ENCODE data around the gene MAPK9.
"Not testable (repeated sequence)": the region's sequence is repeated elsewhere in the genome, so short reads cannot be mapped to it uniquely, and the experiment has no call there.

The MAPK9 gene

DNA sequence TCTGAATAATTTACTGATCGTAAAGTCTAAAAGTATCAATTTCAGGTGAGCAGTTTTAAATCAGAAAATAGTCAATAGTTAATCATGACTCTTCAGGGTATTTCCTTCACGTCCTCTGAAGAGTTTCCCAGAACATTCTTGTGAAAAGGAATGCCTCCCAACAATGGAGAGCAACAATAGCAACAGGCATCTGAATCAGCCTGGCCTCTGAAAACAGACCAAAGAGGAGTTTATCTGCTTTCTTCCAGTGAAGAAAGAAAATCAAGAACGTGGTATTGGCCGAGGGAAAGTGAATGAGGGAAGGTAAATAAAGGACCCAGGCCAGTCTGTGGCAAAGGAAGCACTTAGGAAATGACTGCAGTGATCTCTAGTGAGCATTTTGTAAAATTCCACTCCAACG is 56.8 kb downstream of the MAPK9 start:
- DNase-seq (ENCODE audit: low read depth in 2 of 2): no peak

DNA sequence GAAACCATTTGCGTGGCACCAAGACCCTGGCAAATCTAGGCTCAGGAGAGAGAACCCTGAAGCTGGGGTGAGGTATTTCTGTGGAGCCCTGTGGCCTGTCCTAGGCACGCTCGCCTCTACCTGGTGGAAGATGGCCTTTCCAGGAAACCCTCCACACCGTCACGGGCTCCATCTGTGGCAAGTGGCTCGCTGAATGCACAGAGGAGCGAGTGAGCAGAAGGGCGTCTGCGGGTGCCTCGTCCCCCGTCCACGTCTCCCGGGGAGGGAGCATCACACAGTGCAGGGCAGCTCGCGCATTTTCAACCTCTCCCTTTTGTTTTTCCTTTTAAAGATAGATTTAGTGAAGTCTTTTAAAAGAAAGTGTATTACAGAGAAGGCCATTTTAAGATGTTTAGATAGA is 57.6 kb downstream of the MAPK9 start:
- DNase-seq (ENCODE audit: low read depth in 2 of 2): no peak

DNA sequence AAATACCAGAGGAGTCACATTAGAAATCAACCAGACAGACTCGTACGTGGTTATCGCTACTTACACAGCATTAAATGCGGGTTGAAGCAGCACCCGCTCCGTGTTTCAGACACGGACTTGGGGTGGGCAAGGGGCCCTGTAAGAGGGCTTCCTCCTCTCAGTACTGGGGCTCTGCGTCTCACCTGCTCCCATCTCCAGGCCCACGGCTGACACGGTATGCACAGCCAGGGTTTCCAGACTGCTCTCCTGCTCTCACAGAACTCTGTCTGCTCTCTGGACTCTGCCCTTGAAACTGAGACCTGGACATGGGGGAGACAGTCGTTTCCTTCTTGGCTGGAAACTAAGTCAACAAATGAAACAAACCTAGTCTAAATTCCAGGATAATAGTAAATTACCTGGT is 58.2 kb downstream of the MAPK9 start:
- DNase-seq (ENCODE audit: low read depth in 2 of 2): no peak

DNA sequence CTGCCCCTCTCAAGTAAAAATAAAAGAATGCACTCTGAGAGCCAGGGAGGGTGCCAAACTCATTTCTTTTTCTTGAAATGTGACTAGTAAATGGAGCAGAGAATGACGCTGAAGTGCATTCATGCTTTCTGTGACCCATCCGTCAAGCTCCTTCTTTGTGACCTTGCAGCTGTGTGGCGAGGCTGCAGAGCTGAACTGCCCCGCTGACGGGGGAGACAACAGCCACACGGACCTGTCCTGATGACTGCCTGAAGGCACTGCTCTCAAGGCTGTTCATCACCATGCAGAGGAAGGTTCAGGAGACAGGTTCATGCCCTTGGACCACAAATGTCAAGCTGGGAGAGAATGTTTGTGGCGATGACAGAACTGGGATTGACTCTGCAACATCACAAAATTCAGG is 61.9 kb downstream of the MAPK9 start:
- DNase-seq (ENCODE audit: low read depth in 2 of 2): no peak

DNA sequence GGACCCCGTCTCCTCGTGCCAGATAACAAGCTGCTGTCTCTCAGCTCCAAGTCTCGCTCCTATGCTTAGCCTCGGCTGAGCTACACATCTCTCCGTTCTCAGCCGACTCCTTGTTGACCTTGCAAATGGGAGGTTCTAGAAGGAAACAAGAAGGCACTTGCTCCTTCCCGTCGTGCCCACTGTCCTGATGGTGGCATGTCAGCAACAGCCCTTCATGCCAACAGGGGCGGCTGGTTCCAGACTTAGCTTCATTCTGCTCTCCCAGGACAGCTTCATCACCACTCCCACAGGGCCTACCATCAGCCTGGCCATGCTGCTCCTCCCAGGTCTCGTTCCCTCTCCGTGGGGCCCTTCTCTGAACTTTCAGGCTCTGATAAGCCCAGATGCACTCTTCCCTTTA is 69.8 kb downstream of the MAPK9 start:
- DNase-seq (ENCODE audit: low read depth in 2 of 2): no peak

DNA sequence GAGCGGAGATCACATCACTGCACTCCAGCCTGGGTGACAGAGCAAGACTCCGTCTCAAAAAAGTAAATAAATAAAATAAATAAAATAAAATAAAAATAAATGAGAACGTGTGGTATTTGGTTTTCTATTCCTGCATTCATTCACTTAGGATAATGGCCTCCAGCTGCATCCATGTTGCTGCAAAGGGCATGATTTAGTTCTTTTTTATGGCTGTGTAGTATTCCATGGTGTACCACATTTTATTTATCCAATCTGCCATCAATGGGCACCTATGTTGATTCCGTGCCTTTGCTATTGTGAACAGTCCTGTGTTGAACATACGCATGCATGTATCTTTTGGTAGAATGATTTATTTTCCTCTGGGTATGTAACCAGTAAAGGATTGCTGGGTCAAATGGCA is 74.1 kb downstream of the MAPK9 start:
- no peak for DNase-seq (ENCODE audit: low read depth in 2 of 2)

DNA sequence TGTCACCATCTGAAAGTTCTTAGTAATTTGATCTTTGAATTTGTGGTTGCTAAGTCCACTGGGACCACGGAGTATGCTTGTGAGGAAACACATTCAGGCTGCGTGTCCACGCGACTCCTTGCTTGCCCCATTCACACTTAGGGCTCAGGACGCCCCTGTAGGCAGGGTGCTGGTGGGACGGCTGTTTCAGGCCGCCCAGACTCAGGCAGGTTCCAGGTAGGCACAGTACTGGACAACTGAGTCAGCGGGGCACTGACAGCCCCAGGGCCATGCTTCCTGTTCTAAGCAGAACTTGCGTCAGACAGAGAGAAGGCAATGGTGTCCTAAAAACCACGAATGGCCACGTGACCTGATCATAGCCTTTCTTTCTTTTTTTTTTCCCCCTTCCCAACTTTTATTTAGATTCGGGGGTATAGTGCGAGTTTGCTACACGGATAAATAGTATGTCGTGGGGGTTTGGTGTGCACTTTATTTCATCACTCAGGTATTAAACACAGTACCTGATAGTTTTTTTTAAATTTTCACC is 75.2 kb downstream of the MAPK9 start:
- no peak for DNase-seq (ENCODE audit: low read depth in 2 of 2)

DNA sequence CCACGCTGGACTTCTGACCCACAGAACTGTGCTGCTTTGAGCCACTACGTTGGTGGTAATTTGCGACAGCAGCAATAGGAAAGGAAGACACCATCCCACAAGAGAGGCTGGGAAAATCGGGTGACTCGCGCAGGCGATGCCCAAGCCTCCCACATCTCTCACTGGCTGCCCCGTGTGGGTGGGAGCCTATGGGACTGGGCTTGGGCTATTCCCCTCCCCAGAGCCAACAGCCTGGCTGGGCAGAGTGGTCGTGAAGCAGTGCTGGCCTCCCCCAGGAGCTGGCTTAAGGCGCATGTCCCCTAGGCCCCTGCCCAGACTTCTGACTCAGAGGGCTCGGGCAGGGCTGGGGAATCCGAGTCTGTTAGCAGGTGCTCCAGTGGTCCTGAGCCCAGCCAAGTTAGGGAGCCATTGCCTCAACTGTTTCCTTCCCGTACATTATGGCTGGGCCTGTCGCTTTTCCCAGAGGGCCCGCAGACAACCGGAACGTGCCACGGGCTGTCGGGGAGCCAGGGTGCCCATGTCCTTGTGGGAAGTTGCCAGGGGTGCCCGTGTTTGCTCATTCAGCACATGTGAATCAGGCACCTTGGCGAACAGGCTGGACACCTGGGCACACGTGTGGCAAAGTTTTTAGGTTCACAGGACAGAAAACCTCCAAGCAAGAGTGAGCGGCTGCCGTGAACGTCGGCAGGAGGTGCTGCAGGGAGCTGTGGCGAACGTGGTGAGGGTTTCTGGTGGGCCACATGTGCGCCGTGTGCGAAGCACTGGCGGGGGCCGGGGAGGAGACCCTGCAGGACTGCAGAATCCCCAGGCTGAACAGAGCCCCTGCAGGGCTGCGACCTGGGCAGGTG is 75.9 kb downstream of the MAPK9 start:
- DNase-seq (ENCODE audit: low read depth in 2 of 2): no peak

DNA sequence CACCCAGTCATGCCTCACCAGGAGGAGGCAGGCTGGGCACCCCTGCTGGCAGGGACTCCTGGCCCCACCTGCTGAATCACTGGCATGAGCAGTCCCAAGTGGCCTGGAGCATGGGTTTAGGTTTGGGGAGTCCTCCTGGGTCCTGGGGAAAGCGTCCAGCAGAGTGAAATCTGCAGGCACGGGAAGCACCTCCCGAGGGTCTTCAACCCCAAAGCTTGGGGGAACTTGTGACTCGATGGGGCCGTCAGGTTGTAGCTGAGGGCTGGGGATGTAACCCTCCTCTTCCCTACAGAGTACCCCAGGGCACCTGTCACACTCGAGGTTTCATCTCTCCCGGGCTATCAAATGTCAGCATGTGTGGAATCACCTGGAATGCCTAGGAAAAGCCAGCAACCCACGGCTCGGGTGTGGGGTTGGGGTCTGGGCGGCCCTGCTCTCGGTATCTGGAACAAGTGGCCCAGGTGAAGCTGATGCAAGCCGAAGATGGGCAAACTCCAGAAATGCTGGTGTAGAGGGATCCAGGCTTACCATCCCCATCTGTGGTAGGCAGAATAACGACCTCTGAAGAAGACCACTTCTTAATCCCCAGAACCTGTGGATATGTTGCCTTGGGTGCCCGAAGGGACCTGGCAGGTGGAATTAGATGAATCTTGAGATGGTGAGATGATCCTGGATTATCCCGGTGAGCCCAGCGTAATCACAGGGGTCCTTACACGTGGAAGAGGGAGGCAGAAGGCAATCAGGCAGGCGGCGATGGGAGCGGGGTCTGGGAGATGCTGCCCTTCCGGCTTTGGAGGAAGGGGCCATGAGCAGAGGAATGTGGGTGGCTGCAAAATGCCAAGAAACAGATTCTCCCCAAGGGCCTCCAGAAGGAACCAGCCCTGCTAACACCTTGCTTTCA is 76.8 kb downstream of the MAPK9 start:
- DNase-seq (ENCODE audit: low read depth in 2 of 2): no peak

DNA sequence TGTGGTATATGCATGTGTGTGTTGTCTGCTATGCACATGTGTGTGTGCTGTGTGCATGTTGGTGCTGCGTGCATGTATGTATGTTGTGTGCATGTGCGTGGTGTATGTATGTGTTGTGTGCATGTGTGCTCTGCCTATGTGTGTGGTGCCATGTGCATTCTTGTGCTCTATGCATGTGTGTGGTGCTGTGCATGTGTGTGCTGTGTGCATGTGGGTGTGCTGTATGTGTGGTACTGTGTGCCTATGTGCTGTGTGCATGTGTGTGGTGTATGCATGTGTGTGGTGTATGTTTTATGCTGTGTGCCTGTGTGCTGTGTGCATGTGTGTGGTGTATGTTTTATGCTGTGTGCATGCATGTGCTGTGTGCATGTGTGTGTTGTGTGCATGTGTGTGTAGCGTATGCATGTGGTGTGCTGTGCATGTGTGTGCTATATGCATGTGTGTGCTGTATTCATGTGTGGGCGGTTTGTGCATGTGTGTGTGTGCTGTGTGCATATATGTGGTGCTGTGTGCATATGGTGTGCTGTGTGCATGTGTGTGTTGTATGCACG is 78.2 kb downstream of the MAPK9 start:
- no peak for DNase-seq (ENCODE audit: low read depth in 2 of 2)

DNA sequence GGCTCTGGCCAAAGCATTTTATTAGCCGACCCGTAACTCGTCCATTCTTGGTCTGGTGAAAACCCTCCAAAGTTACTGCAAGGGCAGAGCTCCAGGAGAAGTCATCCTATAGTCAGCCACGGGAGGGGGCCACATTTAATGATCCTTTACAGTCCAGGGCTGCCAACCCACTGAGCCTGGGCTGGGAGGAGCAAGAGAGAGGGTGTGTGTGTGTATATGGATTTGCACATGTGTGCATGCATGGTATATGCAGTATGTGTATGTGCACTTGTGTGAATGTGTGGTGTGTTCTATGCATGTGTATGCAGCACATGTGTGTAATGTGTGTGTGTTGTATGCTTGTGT is 78.7 kb downstream of the MAPK9 start:
- DNase-seq (ENCODE audit: low read depth in 2 of 2): no peak

DNA sequence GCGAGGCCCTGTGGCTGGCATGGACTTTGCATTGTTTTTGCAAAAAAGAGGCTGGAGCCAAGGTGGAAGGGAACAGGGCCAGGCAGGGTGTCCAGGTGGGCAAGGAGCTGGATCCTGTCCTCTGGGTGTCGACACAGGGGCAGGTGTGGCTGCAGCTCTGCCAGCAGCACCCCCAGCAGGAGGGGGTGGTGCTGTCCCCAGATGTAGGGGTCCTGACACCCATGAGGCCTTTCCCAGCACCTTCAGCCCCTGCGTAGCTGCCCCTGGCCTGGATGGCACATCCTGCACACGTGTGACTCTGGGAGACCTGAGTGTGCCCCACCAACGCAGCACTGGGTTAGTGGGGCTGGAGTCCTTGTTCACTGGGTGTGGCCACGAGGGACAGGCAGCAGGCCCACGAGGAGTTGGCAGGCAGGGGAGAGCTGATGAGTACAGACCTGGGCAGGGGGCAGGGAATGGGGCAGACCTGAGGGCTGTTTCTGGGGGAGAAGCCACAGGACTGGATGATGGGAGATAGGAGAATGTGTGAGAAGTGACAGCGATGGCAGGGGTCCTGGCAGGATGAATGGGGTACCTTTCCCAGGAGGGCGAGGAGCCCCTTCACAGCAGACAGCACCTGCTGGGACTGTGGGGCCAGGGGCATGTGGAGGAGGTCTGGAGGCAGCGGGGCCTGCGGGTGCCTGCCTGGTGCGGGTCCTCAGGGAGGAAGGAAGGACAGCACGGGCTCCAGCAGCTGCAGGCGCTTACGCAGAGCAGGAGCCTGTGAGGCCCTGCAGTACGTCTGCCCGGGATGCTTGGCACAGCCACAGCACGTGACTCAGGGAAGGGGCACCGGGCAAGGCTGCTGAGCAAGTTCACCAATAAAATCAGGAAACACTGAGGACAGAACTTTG is 79.3 kb downstream of the MAPK9 start:
- no peak for DNase-seq (ENCODE audit: low read depth in 2 of 2)

DNA sequence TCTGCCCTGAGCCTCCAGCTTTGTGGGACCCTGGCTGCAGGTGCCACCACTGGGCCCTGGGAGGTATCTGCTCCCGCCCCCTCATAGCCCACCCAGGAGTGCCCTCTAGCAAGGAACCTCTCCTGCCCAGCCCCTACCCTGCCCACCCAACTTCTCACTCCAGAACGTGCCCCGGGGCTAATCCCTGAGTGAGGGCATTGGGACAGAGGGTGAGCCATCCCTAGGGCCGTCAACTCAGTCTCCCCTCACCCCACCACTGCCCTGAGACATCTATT is 80.2 kb downstream of the MAPK9 start:
- no peak for DNase-seq (ENCODE audit: low read depth in 2 of 2)

DNA sequence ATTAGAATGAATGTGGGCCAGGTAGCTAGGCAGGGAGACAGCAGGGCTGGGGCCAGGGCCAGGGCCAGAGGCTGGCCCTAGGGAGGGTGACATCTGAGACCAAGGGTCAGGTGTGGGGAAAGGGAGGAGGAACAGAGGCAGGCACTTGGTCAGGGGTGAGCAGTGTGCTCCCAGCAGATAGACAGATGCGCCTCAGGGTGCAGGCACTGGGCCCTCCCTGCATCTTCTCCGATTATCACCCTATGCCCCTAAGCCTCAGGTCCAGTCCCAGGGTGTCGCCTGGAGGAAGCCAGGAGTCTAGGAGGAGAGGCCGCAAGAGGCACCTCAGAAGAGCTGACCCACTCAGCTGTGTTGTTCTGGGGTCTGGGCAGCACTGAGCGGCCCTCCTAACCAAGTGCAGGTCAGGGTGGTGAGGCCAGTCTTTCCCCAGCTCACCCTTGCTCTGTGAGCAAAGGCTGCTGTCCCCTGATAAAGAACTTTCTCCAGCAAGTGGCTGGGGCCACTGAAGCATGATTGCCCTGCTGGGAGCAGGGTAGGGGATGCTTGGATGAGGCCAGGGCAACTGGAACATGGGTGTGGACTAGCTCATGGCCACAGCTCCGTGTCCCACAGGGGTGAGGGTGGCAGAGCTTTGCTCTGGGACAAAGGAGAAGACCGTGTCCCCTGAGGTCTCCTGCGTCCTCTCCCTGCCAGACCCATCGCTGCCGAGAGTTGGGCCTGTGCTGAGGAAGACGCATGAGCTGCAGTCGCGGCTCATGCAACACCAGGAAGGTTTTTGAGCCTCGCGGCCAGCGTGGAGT is 80.7 kb downstream of the MAPK9 start:
- DNase-seq (ENCODE audit: low read depth in 2 of 2): no peak

DNA sequence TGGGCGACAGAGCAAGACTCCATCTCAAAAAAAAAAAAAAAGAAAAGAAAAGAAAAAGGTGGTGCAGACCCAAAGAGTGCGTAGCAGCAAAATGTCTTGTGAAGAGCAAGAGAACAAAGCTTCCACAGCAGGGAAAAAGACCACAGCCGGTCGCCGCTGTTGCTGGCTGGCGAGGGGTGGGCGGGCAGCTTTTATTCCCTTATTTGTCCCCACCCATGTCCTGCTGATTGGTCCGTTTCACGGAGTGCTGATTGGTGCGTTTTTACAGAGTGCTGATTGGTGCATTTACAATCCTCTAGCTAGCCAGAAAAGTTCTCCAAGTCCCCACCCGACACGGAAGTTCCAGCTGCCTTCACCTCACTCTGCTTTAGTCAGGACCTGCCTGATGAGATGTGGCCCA is 81.8 kb downstream of the MAPK9 start:
- DNase-seq (ENCODE audit: low read depth in 2 of 2): not testable (repeated sequence)

DNA sequence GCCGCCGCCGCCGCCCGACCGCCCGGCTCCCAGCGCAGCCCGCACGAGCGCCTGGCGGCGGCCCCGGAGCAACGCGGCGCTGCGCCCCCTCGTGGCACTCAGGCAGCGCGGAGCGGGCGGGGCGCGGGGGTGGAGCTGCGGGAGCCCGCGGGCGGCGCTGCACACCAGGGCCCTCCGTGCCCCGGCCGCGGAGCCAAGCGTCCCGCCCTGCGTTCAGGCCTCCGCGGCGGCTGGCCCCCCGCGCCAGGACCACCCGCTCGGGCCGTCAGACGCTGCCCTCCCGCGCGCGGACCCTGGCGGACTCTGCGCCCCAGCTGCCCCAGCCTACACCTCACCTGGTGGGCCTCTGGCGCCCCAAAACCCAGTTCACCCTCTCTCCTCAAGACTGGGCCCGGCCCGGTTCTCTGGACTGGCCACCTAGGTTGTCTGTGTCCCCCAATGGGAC is 82.7 kb downstream of the MAPK9 start, which contains the start of gene RASGEF1C:
RASGEF1C (minus strand) TSS at position 75 of the 445 bp plus-strand sequence. CDS start 71,159 bp downstream, outside the sequence.
- peak; percentile 12 to 25 for DNase-seq (ENCODE audit: low read depth in 2 of 2)

DNA sequence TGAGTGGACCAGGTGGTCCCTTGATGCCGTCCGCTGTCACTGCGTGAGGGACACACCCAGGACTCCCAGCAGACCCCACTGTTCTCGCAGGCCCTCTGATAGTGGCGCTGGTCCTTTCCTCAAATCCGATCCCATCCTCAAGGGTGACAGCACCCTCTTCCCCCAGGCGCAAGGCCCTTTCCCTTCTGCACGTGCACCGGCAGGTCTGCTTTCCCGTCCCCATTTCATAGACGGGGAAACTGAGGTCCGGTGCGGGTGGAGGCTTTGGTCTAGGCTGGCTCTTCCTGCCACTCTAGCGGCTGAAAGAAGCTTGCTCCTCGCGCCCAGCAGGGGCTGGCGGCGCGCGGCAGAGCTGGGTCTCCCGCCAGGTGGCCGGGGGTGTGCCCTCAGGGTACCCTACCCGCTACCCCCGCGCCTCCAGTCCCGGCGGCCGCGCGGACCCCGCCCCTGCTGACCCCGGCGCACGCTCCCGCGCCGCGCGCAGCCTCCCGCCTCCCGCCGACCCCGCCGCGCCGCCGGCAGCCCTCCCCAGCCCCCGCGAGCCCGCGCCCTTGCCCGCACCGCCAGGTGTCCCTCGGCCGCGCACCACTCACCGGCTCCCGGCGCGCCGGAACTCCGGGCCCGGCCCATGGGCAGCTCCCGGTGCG is 83.3 kb downstream of the MAPK9 start:
- DNase-seq (ENCODE audit: low read depth in 2 of 2): no peak

DNA sequence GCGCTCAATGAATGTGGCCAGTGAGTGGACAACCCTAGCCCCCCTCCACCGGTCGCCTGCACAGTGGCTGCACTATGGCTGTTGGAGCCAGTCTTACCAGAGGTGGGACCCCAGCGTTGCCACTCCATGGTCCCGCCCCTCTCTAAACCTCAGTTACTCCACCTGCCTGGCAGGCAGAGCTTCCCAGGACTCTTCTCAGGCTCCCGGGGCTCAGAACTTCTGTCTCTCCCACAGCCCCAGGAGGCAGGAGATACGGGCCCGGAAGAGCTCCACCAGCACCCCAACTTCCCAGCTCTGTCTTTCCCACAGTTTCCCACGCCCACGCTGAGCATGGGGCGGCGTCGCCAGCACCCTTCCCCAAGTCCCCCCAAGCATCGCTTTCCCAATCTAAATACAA is 83.8 kb downstream of the MAPK9 start:
- DNase-seq (ENCODE audit: low read depth in 2 of 2): no peak

DNA sequence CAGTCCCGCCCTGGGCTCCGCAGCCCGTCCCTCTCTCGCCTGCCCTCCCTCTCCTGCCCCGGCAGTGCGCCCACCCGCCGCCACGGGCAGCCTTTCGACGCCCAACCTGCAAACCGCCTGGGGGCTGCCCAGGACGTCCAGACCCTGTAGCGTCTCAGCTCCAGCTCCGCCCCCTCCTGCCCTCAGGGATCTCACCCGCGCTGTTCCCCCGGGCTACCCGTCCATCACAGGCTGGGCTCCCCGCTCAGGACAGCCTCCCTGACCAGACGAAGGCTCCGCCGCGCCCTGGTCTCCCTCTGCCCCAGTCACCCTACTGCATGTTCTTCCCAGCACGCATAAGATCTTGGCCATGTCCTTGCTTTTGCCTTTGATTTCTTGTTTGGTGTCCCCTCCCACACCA is 84.3 kb downstream of the MAPK9 start:
- DNase-seq (ENCODE audit: low read depth in 2 of 2): no peak

DNA sequence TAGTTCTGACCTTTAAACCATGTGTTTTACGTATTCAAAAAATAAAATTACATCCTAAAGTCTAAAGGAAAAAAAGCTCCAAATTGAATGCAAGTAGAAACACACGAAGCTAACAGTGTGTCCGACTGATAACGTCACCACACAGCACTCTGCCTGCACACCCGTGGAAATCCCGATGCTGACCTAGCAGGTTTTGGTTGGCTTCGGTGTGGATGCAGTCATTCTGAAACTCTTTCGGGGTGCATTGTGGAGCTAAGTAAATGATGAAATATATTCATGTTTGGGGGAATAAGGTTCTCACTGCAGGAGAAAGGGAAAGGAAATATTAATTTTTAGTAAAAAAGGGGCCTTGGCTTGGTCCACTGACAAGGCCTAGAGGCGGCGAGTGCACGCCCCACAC is 84.9 kb downstream of the MAPK9 start:
- DNase-seq (ENCODE audit: low read depth in 2 of 2): no peak

Measured in stimulated activated CD8-positive, alpha-beta memory T cell treated with anti-CD3 and anti-CD28 coated beads, Interleukin-2, amount 100 ng/mL, for 1 hour (primary cell).